ENCODE results near the gene BTBD16. TPM values are rescaled to one million over a fixed set of nuclear protein-coding genes. Genes with fewer than 3 reads are reported as not detected.

Gene BTBD16
- total RNA-seq, 6 donors from 2014 or later = 0.20 to 1.8 (median 0.91) TPM; not detected in 3

GRCh38 chr10:122227754-122228153 lies 43.3 kb upstream of the BTBD16 start:
- no peaks in the 10 kb centered on the region for H3K4me1 ChIP-seq
- H3K36me3 ChIP-seq = peaks cover 24 to 94% (median 78%) of the 10 kb centered on the region in 4 donors

GRCh38 chr10:122229666-122230065 lies 41.4 kb upstream of the BTBD16 start:
- Histone ChIP-seq H3K27me3 (no peaks in the 10 kb centered on the region), H3K27ac (no peak overlapping the region), H3K36me3 (peaks cover 24 to 95% (median 71%) of the 10 kb centered on the region in 4 donors), H3K9me3 (no peaks in the 10 kb centered on the region), H3K4me1 (no peaks in the 10 kb centered on the region), H3K4me3 (no peak overlapping the region)
- ATAC-seq (ENCODE audit: low FRiP score in 2 of 2) (no peak), DNase-seq (no peak)
- 61 to 83% methylated on average over 2 of the region's 2 CpGs for WGBS, 2 donors
- TF ChIP-seq, protein P1, sequence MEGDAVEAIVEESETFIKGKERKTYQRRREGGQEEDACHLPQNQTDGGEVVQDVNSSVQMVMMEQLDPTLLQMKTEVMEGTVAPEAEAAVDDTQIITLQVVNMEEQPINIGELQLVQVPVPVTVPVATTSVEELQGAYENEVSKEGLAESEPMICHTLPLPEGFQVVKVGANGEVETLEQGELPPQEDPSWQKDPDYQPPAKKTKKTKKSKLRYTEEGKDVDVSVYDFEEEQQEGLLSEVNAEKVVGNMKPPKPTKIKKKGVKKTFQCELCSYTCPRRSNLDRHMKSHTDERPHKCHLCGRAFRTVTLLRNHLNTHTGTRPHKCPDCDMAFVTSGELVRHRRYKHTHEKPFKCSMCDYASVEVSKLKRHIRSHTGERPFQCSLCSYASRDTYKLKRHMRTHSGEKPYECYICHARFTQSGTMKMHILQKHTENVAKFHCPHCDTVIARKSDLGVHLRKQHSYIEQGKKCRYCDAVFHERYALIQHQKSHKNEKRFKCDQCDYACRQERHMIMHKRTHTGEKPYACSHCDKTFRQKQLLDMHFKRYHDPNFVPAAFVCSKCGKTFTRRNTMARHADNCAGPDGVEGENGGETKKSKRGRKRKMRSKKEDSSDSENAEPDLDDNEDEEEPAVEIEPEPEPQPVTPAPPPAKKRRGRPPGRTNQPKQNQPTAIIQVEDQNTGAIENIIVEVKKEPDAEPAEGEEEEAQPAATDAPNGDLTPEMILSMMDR (IDR thresholded peaks at IDR 0.05) = no peak
- no peak for TF ChIP-seq POLR2AphosphoS5 (IDR thresholded peaks at IDR 0.05)
- no peak for TF ChIP-seq POLR2A (IDR thresholded peaks at IDR 0.05)
- no peak for TF ChIP-seq EP300 (IDR thresholded peaks at IDR 0.05)

More at GRCh38 chr10:122227754-122228153, 43.3 kb upstream of the BTBD16 start:
- H3K27me3 ChIP-seq = no peaks in the 10 kb centered on the region
- no peaks in the 10 kb centered on the region for H3K9me3 ChIP-seq
- 92 to 93% methylated on average over 2 to 4 of the region's 4 CpGs for whole genome bisulfite sequencing, 2 donors
- ATAC-seq (ENCODE audit: low FRiP score in 2 of 2) (no peak), DNase-seq (no peak)
- no peak overlapping the region for H3K27ac ChIP-seq
- no peak overlapping the region for H3K4me3 ChIP-seq
- TF ChIP-seq, protein P1 (IDR thresholded peaks at IDR 0.05) = no peak
- TF ChIP-seq POLR2A (IDR thresholded peaks at IDR 0.05) (no peak), POLR2AphosphoS5 (IDR thresholded peaks at IDR 0.05) (no peak), EP300 (IDR thresholded peaks at IDR 0.05) (no peak)

DNA sequence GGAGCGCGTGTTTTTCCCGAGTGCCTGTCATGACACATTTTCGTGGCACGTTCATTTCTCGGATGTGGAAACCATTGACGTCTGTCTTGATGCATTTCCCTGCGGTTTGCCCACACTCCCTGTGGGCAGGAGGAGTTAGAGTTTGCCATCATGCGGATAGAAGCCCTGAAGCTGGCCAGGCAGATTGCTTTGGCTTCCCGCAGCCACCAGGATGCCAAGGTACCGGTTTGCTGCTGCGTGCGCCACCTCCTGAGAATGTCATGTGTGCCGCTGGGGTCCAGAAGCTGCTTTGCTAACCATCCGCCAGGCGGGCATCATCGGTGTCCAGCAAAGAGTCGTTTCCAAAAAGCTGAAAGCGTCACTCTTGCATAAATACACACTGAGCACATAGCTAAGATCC lies 40.9 kb upstream of the BTBD16 start:
- no peak for DNase-seq
- no peaks in the 10 kb centered on the region for H3K4me1 ChIP-seq
- no peaks in the 10 kb centered on the region for H3K9me3 ChIP-seq
- TF ChIP-seq, protein P1 (IDR thresholded peaks at IDR 0.05) = no peak
- TF ChIP-seq POLR2A (IDR thresholded peaks at IDR 0.05) (no peak), EP300 (IDR thresholded peaks at IDR 0.05) (no peak), POLR2AphosphoS5 (IDR thresholded peaks at IDR 0.05) (no peak)
- H3K27ac ChIP-seq = no peak overlapping the region
- whole genome bisulfite sequencing, 2 donors = 90 to 93% methylated on average over 19 of the region's 19 CpGs
- no peak for ATAC-seq (ENCODE audit: low FRiP score in 2 of 2)
- peaks cover 24 to 90% (median 68%) of the 10 kb centered on the region in 4 donors for H3K36me3 ChIP-seq
- no peaks in the 10 kb centered on the region for H3K27me3 ChIP-seq
- no peak overlapping the region for H3K4me3 ChIP-seq

- Histone ChIP-seq H3K27ac (no peak overlapping the region), H3K4me3 (no peak overlapping the region), H3K27me3 (no peaks in the 10 kb centered on the region), H3K9me3 (no peaks in the 10 kb centered on the region), H3K36me3 (peaks cover 20 to 90% (median 63%) of the 10 kb centered on the region in 4 donors), H3K4me1 (no peaks in the 10 kb centered on the region)
- DNase-seq (no peak), ATAC-seq (ENCODE audit: low FRiP score in 2 of 2) (no peak)
- TF ChIP-seq EP300 (IDR thresholded peaks at IDR 0.05) = no peak
- TF ChIP-seq, protein P1 (IDR thresholded peaks at IDR 0.05) = no peak
- no peak for TF ChIP-seq POLR2A (IDR thresholded peaks at IDR 0.05)
- TF ChIP-seq POLR2AphosphoS5 (IDR thresholded peaks at IDR 0.05) = no peak
- 71 to 93% methylated on average over 3 of the region's 3 CpGs for WGBS, 2 donors
Measured at GRCh38 chr10:122232769-122233168, 38.3 kb upstream of the BTBD16 start.

GRCh38 chr10:122233857-122234348 lies 37.2 kb upstream of the BTBD16 start:
- DNase-seq (no peak), ATAC-seq (ENCODE audit: low FRiP score in 2 of 2) (peak; percentile 4 to 42)
- TF ChIP-seq, protein P1 (IDR thresholded peaks at IDR 0.05) = no peak
- TF ChIP-seq POLR2AphosphoS5 (IDR thresholded peaks at IDR 0.05) (no peak), POLR2A (IDR thresholded peaks at IDR 0.05) (no peak), EP300 (IDR thresholded peaks at IDR 0.05) (no peak)
- no peak overlapping the region for H3K27ac ChIP-seq
- no peak overlapping the region for H3K4me3 ChIP-seq
- no peaks in the 10 kb centered on the region for H3K9me3 ChIP-seq
- H3K27me3 ChIP-seq = no peaks in the 10 kb centered on the region
- peaks cover 19 to 90% (median 64%) of the 10 kb centered on the region in 4 donors for H3K36me3 ChIP-seq
- no peaks in the 10 kb centered on the region for H3K4me1 ChIP-seq
- 75 to 92% methylated on average over 1 to 11 of the region's 11 CpGs for WGBS, 2 donors
